GM12878 (cell line): Measurements from ENCODE around the gene CACHD1. TPM values are rescaled to one million over a fixed set of nuclear protein-coding genes. Genes with fewer than 3 reads are reported as not detected.

Experiments
- ATAC-seq: fragments of 200-7000 bp; cut with Tn5 transposase; 3 replicates; pipeline ENCODE4 v1.9.1; 2020; ENCODE audit warnings: mild to moderate bottlenecking, moderate library complexity
- BruUV-seq: library from RNA; stranded (reverse); fragments of 400-500 nt; replicated peaks from 2 replicates; lab custom pipeline; 2021; lab: Mats Ljungman, UMichigan
- CTCF ChIA-PET: fragments of 300-600 bp; sonication (Branson Sonifier 250); formaldehyde crosslinking; extraction: SDS; loops from one replicate; lab custom pipeline; 2021; ENCODE audit warnings: inconsistent platforms; lab: Yijun Ruan, JAX
- POLR2A ChIA-PET: fragments of 350-600 bp; formaldehyde crosslinking; extraction: SDS; loops from one replicate; lab custom pipeline; 2021; ENCODE audit warnings: inconsistent platforms; lab: Charles Lee
- RAD21 ChIA-PET: fragments of 300-600 bp; sonication (Branson Sonifier 250); formaldehyde crosslinking; loops from one replicate; lab custom pipeline; 2023; ENCODE audit warnings: antibody characterized with exemption; ENCODE audit not compliant: unreplicated experiment; lab: Charles Lee
- SMC1A ChIA-PET: fragments of 300-600 bp; sonication (Branson Sonifier 250); formaldehyde crosslinking; loops from one replicate; lab custom pipeline; 2023; ENCODE audit not compliant: unreplicated experiment, uncharacterized antibody; lab: Charles Lee
- DNase-seq: peaks from one replicate; pipeline ENCODE4 v3.0.0-alpha.2; 2011; ENCODE audit warnings: low read depth, low spot score
- FAIRE-seq: peaks from 3 replicates; lab custom pipeline; 2011; peaks lifted over from hg19 to GRCh38; lab: Jason Lieb, UNC
- H2AFZ ChIP-seq: 2 replicates; pipeline ENCODE4 v1.6.0; 2011; ENCODE audit warnings: low read depth, low read length, control low read depth; ENCODE audit not compliant: control insufficient read depth
- H3K27ac ChIP-seq: 2 replicates; pipeline ENCODE4 v1.5.1; 2011; ENCODE audit warnings: control low read depth; ENCODE audit not compliant: control insufficient read depth, insufficient read depth
- H3K27me3 ChIP-seq, 2 experiments: replicated peaks in 1 of 2; 2 replicates each; pipeline versions ENCODE4 v1.6.0 to v1.6.1; 2011; ENCODE audit warnings: low read length in 1 of 2; ENCODE audit not compliant: control insufficient read depth in 2 of 2, insufficient read depth in 2 of 2
- H3K36me3 ChIP-seq, 2 experiments: 2 replicates each; pipeline ENCODE4 v1.5.1; 2011; ENCODE audit warnings: low read length in 1 of 2; ENCODE audit not compliant: control insufficient read depth in 2 of 2, insufficient read depth in 2 of 2
- H3K4me1 ChIP-seq: 2 replicates; pipeline ENCODE4 v1.6.1; 2011; ENCODE audit warnings: mild to moderate bottlenecking, low read length, moderate library complexity, mixed read lengths; ENCODE audit not compliant: control insufficient read depth, insufficient read depth
- H3K4me2 ChIP-seq: 2 replicates; pipeline ENCODE4 v1.6.0; 2011; ENCODE audit warnings: control low read depth; ENCODE audit not compliant: control insufficient read depth, insufficient read depth
- H3K4me3 ChIP-seq: fragments of 200-600 bp; sonication (generic); 2 replicates; pipeline ENCODE4 v1.5.1; 2016
- H3K79me2 ChIP-seq: 2 replicates; pipeline ENCODE4 v1.6.0; 2011; ENCODE audit warnings: low read length; ENCODE audit not compliant: control insufficient read depth, insufficient read depth
- H3K9ac ChIP-seq: 2 replicates; pipeline ENCODE4 v1.8.0; 2011; ENCODE audit warnings: low read length, control low read depth, mixed read lengths; ENCODE audit not compliant: control insufficient read depth, insufficient read depth
- H3K9me3 ChIP-seq: replicated peaks from 3 replicates; pipeline ENCODE4 v1.5.1; 2011; ENCODE audit warnings: mild to moderate bottlenecking, low read length; ENCODE audit not compliant: control insufficient read depth, insufficient read depth
- H4K20me1 ChIP-seq: 2 replicates; pipeline ENCODE4 v1.6.0; 2011; ENCODE audit not compliant: control insufficient read depth, insufficient read depth
- BCLAF1 ChIP-seq: fragments of 450-650 bp; IDR thresholded peaks from 2 replicates; pipeline ENCODE4 v1.6.1; 2017; ENCODE audit warnings: antibody characterized with exemption, mild to moderate bottlenecking, moderate library complexity
- BHLHE40 ChIP-seq, 2 experiments: fragments of 450-650 bp in 1 of 2; IDR thresholded peaks; 2 replicates each; pipeline ENCODE4 v1.6.1; 2011 to 2017; ENCODE audit warnings: low read depth in 2 of 2, borderline replicate concordance in 1 of 2, improper control_type of control experiment in 1 of 2, low read length in 1 of 2, mild to moderate bottlenecking in 1 of 2
- ESRRA ChIP-seq: IDR thresholded peaks from 2 replicates; pipeline ENCODE4 v1.6.1; 2012; ENCODE audit warnings: mild to moderate bottlenecking, low read length, improper control_type of control experiment
- FOXK2 ChIP-seq: fragments of 450-650 bp; IDR thresholded peaks from 2 replicates; pipeline ENCODE4 v1.6.1; 2017; ENCODE audit warnings: mild to moderate bottlenecking, moderate library complexity
- FOXM1 ChIP-seq: IDR thresholded peaks from 2 replicates; pipeline ENCODE4 v1.6.1; 2012; ENCODE audit warnings: low read depth, mild to moderate bottlenecking, inconsistent platforms, low read length, moderate library complexity
- MXI1 ChIP-seq: fragments of 150-350 bp; IDR thresholded peaks from 2 replicates; pipeline ENCODE4 v1.6.1; 2011; ENCODE audit warnings: low read depth, mild to moderate bottlenecking, inconsistent platforms, low read length, improper control_type of control experiment
- NFXL1 ChIP-seq: fragments of 450-650 bp; IDR thresholded peaks from 2 replicates; pipeline ENCODE4 v1.6.1; 2017; ENCODE audit warnings: antibody characterized with exemption, mild to moderate bottlenecking, borderline replicate concordance
- NR2F1 ChIP-seq: fragments of 450-650 bp; conservative IDR thresholded peaks from 2 replicates; pipeline ENCODE4 v1.6.1; 2017; ENCODE audit warnings: mild to moderate bottlenecking
- PML ChIP-seq: IDR thresholded peaks from 2 replicates; pipeline ENCODE4 v1.6.1; 2012; ENCODE audit warnings: low read length, inconsistent platforms
- POLR2AphosphoS2 ChIP-seq: IDR thresholded peaks from 2 replicates; pipeline ENCODE4 v1.6.1; 2011; ENCODE audit warnings: low read depth, mild to moderate bottlenecking, low read length, improper control_type of control experiment, moderate library complexity
- SPI1 ChIP-seq: IDR thresholded peaks from 2 replicates; pipeline ENCODE4 v1.6.1; 2011; ENCODE audit warnings: low read depth, mild to moderate bottlenecking, low read length, moderate library complexity, borderline replicate concordance; ENCODE audit not compliant: insufficient read depth
- TAF1 ChIP-seq: IDR thresholded peaks from 2 replicates; pipeline ENCODE4 v1.6.1; 2011; ENCODE audit warnings: mild to moderate bottlenecking, low read depth, low read length, borderline replicate concordance
- ZBTB11 ChIP-seq: fragments of 450-650 bp; formaldehyde crosslinking; IDR thresholded peaks from 2 replicates; pipeline ENCODE4 v1.5.0; 2022; ENCODE audit warnings: mild to moderate bottlenecking, missing genetic modification characterization
- ZNF592 ChIP-seq: fragments of 450-650 bp; IDR thresholded peaks from 2 replicates; pipeline ENCODE4 v1.6.1; 2017; ENCODE audit warnings: mild to moderate bottlenecking, moderate library complexity
- ZSCAN29 ChIP-seq: fragments of 450-650 bp; IDR thresholded peaks from 2 replicates; pipeline ENCODE4 v1.6.1; 2017; ENCODE audit warnings: mild to moderate bottlenecking, moderate library complexity
- WGBS: methylation state at CpG from one replicate; pipeline ENCODE4 v1.1.6; 2016; ENCODE audit warnings: low lambda C conversion rate; ENCODE audit not compliant: insufficient replicate concordance, insufficient coverage; ENCODE audit errors: missing lambda C conversion rate; 5-methylcytosine and 5-hydroxymethylcytosine counted together
- in situ Hi-C: fragments of 300-500 bp; cut with MboI; formaldehyde crosslinking; loops from 9 replicates; pipeline ENCODE4 v1.14.3; 2018; ENCODE audit warnings: mixed read lengths
- intact Hi-C: fragments of 100-400 bp; cut with micrococcal nuclease; formaldehyde crosslinking; loops from one replicate; pipeline ENCODE4 v1.14.2; 2022; ENCODE audit not compliant: unreplicated experiment
- polyA plus RNA-seq, 11 experiments: library from polyadenylated mRNA; depleted of rRNA in 4 of 11; unstranded in 6 of 11; stranded (reverse) in 5 of 11; fragments of >200 nt; fragmentation: Nextera tagmentation in 4 of 11; fragmentation: Illumina TruSeq in 1 of 11; extraction: Ambion mirVana in 4 of 11; extraction: Trizol in 1 of 11; gene quantifications; 1 replicate in 1 of 11; 2 replicates in 10 of 11; pipeline versions ENCODE4 v1.2.1 to v1.2.3, GENCODE V29; 2011 to 2016; ENCODE audit warnings: inconsistent platforms in 2 of 11, missing spikeins in 2 of 11, low read depth in 1 of 11
- total RNA-seq, 4 experiments: library from RNA; depleted of rRNA in 3 of 4; stranded (reverse); fragments of >200 nt in 3 of 4; fragmentation: Illumina TruSeq in 1 of 4; extraction: Trizol in 1 of 4; gene quantifications; 2 replicates each; pipeline versions ENCODE4 v1.2.1 to v1.2.3, GENCODE V29; 2013 to 2021

CACHD1 gene
- total and polyA plus RNA-seq, 10 of the 15 experiments (the other 5 are each of a cell fraction or from before 2014, with no cell fraction given) = 0.03 TPM; not detected in 9

GRCh38 chr1:64678366-64678765, 208.4 kb downstream of the CACHD1 start:
- Histone ChIP-seq H3K36me3 (no peaks in the 10 kb centered on the region), H3K9ac (no peak overlapping the region), H3K4me3 (no peak overlapping the region), H3K79me2 (no peaks in the 10 kb centered on the region), H3K27ac (no peak overlapping the region), H3K27me3 (no peaks in the 10 kb centered on the region), H3K4me2 (no peak overlapping the region), H3K9me3 (no peaks in the 10 kb centered on the region), H3K4me1 (no peaks in the 10 kb centered on the region), H2AFZ (no peak overlapping the region), H4K20me1 (no peaks in the 10 kb centered on the region)
- no peak for DNase-seq
- BruUV-seq = no TSS peak
- ATAC-seq = no peak
- ChIA-PET POLR2A (no interaction called here), RAD21 (no interaction called here), SMC1A (interaction anchor here (1.2 kb wide), 1 partner anchor 408 kb away, joined by 4 read pairs; no protein-coding TSS in a partner anchor), CTCF (interaction anchor here (1.4 to 1.5 kb wide), 3 partner anchors 9 to 145 kb away, joined by 4 read pairs; no protein-coding TSS in a partner anchor)
- in situ Hi-C loops (loop anchor here (25.0 kb wide), 1 partner anchor 359 kb away; no protein-coding TSS in a partner anchor), intact Hi-C loops (no loop called here)
- no peak for FAIRE-seq
- 4% methylated on average over 3 of the region's 3 CpGs for WGBS
- no peak for TF ChIP-seq NR2F1
- TF ChIP-seq ZNF592 = no peak
- no peak for TF ChIP-seq MXI1
- no peak for TF ChIP-seq NFXL1
- no peak for TF ChIP-seq PML
- TF ChIP-seq BCLAF1 = no peak
- no peak for TF ChIP-seq SPI1
- no peak for TF ChIP-seq ESRRA
- TF ChIP-seq POLR2AphosphoS2 = no peak
- no peak for TF ChIP-seq TAF1
- TF ChIP-seq ZSCAN29 = no peak
- no peak for TF ChIP-seq BHLHE40 (IDR thresholded peaks at IDR 0.05; ENCODE audit: borderline replicate concordance in 1 of 2, low read depth in 2 of 2, low read length in 1 of 2)
- TF ChIP-seq FOXK2 = no peak
- no peak for TF ChIP-seq FOXM1
- TF ChIP-seq ZBTB11 = no peak
